ENCODE results near the gene FOXC1. TPM values are rescaled to one million over a fixed set of nuclear protein-coding genes. Genes with fewer than 3 reads are reported as not detected.

Gene FOXC1
- total RNA-seq, 1 experiment from 2014 or later, result 16.5 TPM

DNA sequence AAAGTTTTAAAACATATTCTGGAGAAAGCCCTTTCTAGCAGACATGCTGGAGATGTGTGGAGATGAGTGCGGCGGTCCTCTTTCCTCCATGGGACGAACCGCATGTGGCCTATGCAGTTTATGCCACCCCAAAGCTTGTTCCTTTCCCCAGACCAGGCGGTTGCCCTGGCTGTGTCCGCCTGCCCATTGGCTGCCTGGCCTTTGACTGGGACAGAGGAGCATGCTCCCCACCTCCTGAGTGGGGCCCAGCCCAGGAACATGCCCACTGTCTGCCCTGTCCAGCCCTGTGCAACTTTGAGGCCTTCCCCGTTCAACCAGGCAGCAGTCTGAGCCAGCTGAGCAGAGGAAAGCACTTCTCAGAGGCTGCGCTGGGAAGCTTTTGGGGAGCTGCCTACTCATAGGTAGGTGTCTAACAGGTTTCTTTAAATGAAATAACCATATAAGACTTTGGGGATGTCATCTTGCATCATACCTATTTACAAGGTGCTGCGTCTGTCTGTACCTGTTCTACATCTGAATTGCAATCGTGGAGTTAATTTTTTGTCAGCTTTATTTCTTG lies 20.6 kb downstream of the FOXC1 start:
- Mint-ChIP-seq H3K4me1 (ENCODE audit: low read depth, unreplicated experiment) (peaks cover 7% of the 10 kb centered on the region), H3K36me3 (ENCODE audit: insufficient read depth, unreplicated experiment) (peaks cover 12% of the 10 kb centered on the region), H3K27ac (ENCODE audit: unreplicated experiment) (peak overlapping the region; percentile 67), H3K4me3 (ENCODE audit: low read depth, unreplicated experiment) (no peak overlapping the region), H3K9me3 (ENCODE audit: low read depth, unreplicated experiment) (no peaks in the 10 kb centered on the region), H3K27me3 (ENCODE audit: unreplicated experiment) (no peaks in the 10 kb centered on the region)
- TF ChIP-seq, protein P1, sequence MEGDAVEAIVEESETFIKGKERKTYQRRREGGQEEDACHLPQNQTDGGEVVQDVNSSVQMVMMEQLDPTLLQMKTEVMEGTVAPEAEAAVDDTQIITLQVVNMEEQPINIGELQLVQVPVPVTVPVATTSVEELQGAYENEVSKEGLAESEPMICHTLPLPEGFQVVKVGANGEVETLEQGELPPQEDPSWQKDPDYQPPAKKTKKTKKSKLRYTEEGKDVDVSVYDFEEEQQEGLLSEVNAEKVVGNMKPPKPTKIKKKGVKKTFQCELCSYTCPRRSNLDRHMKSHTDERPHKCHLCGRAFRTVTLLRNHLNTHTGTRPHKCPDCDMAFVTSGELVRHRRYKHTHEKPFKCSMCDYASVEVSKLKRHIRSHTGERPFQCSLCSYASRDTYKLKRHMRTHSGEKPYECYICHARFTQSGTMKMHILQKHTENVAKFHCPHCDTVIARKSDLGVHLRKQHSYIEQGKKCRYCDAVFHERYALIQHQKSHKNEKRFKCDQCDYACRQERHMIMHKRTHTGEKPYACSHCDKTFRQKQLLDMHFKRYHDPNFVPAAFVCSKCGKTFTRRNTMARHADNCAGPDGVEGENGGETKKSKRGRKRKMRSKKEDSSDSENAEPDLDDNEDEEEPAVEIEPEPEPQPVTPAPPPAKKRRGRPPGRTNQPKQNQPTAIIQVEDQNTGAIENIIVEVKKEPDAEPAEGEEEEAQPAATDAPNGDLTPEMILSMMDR (IDR thresholded peaks at IDR 0.05; ENCODE audit: unreplicated experiment), result no peak
- DNase-seq, result no peak
- BruUV-seq (replicated peaks), result no TSS peak
- CTCF ChIA-PET, result interaction anchor here (0.9 to 1.0 kb wide), 2 partner anchors 11 to 60 kb away, joined by 3 to 6 read pairs; no protein-coding TSS in a partner anchor
- intact Hi-C loops (cut with micrococcal nuclease; ENCODE audit: unreplicated experiment), result no loop called here

DNA sequence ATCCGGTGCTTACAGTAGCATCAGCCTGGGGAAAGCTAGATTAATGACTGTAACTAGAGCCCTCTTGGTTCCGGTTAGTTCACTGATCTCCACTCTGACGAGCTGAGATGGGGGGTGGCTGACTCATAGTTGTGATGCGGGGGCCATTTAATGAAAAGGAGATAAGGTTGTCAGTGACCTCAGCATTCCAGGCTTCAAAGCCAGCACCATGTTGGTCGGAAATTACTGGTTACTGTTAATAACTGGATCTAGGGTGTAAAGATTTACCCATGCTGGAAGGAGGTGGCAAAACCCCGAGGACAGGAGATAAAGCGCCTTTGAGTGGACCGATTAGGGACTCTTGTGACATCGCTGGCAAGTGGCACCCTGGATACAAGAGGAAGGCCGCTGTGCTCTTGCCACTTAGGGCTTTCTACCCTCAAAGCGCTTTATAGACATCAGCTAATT lies 21.1 kb downstream of the FOXC1 start:
- intact Hi-C loops (cut with micrococcal nuclease; ENCODE audit: unreplicated experiment), result no loop called here
- TF ChIP-seq, protein P1 (IDR thresholded peaks at IDR 0.05; ENCODE audit: unreplicated experiment), result no peak
- peak; percentile 57 for DNase-seq
- H3K4me3 Mint-ChIP-seq (ENCODE audit: low read depth, unreplicated experiment), result no peak overlapping the region
- H3K9me3 Mint-ChIP-seq (ENCODE audit: low read depth, unreplicated experiment), result no peaks in the 10 kb centered on the region
- H3K27me3 Mint-ChIP-seq (ENCODE audit: unreplicated experiment), result no peaks in the 10 kb centered on the region
- peaks cover 7% of the 10 kb centered on the region for H3K4me1 Mint-ChIP-seq (ENCODE audit: low read depth, unreplicated experiment)
- BruUV-seq (replicated peaks), result no TSS peak
- H3K36me3 Mint-ChIP-seq (ENCODE audit: insufficient read depth, unreplicated experiment), result peaks cover 12% of the 10 kb centered on the region
- CTCF ChIA-PET, result interaction anchor here (0.9 to 1.0 kb wide), 2 partner anchors 11 to 60 kb away, joined by 3 to 6 read pairs; no protein-coding TSS in a partner anchor
- peak overlapping the region; percentile 67 for H3K27ac Mint-ChIP-seq (ENCODE audit: unreplicated experiment)

DNA sequence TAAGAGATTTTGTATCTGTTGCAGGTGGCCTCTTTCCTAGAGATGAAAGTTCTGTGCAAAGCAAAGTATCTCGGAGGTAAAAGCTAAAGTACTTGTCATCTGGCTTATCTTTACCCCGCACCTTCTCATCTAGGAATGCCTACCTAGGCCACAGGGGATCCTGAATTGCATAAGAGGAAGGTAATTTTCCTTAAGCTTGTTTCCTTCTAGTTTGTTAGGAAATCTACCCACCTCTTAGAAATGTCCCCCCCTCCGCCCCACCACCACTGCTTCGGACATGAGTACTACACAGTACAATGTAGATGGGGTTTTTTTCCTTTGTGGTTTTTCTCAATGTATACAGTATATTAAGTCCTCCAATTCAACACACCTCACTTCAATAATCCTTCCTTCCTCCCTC lies 21.5 kb downstream of the FOXC1 start:
- no TSS peak for BruUV-seq (replicated peaks)
- DNase-seq, result no peak
- no peaks in the 10 kb centered on the region for H3K9me3 Mint-ChIP-seq (ENCODE audit: low read depth, unreplicated experiment)
- H3K36me3 Mint-ChIP-seq (ENCODE audit: insufficient read depth, unreplicated experiment), result peaks cover 12% of the 10 kb centered on the region
- no peak overlapping the region for H3K4me3 Mint-ChIP-seq (ENCODE audit: low read depth, unreplicated experiment)
- CTCF ChIA-PET, result no interaction called here
- intact Hi-C loops (cut with micrococcal nuclease; ENCODE audit: unreplicated experiment), result no loop called here
- H3K27me3 Mint-ChIP-seq (ENCODE audit: unreplicated experiment), result no peaks in the 10 kb centered on the region
- H3K4me1 Mint-ChIP-seq (ENCODE audit: low read depth, unreplicated experiment), result peaks cover 7% of the 10 kb centered on the region
- TF ChIP-seq, protein P1 (IDR thresholded peaks at IDR 0.05; ENCODE audit: unreplicated experiment), result no peak
- H3K27ac Mint-ChIP-seq (ENCODE audit: unreplicated experiment), result no peak overlapping the region

DNA sequence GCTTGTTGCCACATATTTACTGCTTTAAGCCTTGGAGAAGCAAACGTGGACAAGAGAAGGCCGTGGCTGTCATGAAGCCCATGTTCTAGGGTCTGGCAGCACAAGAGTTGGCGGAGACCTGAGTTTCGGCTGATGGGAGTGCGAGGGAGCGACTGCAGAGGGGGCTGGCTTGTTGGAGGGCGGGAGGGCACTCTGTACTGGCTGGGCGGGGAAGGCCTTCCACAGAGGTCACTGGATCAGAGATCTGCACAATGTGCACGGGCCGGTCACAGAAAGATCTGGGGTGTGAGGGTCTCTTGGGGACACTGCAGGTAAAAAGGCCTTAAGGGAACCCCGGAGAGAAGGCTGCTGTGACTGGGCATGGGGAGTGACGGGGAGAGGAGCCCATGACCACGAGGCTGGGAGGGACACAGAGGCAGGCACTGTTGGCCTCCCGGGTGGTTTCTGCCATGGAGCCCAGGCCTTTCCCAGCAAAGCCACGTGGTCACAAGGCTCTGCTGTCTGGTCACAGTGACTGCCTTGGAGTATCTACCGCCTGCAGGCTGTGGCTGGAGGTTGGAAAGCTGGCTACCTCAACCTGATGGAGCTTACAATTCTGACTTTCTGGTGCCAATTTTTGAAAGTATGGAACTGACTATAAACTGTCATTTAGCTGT lies 23.8 kb downstream of the FOXC1 start:
- Mint-ChIP-seq H3K27ac (ENCODE audit: unreplicated experiment) (no peak overlapping the region), H3K36me3 (ENCODE audit: insufficient read depth, unreplicated experiment) (peaks cover 12% of the 10 kb centered on the region), H3K4me3 (ENCODE audit: low read depth, unreplicated experiment) (no peak overlapping the region), H3K4me1 (ENCODE audit: low read depth, unreplicated experiment) (peaks cover 7% of the 10 kb centered on the region), H3K27me3 (ENCODE audit: unreplicated experiment) (no peaks in the 10 kb centered on the region), H3K9me3 (ENCODE audit: low read depth, unreplicated experiment) (no peaks in the 10 kb centered on the region)
- no TSS peak for BruUV-seq (replicated peaks)
- intact Hi-C loops (cut with micrococcal nuclease; ENCODE audit: unreplicated experiment), result no loop called here
- no peak for DNase-seq
- CTCF ChIA-PET, result interaction anchor here (1.1 kb wide), 1 partner anchor 53 kb away, joined by 3 read pairs; no protein-coding TSS in a partner anchor
- TF ChIP-seq, protein P1 (IDR thresholded peaks at IDR 0.05; ENCODE audit: unreplicated experiment), result no peak
